Stimulated activated CD4-positive, alpha-beta T cell treated with anti-CD3 and anti-CD28 coated beads, Interleukin-12 subunit alpha, Interleukin-12 subunit beta, amount 100 ng/mL, for 48 hours (primary cell): ENCODE measurements around the gene MAP3K4.

Source experiments
- DNase-seq, 3 donors: peaks; one replicate each; pipeline ENCODE4 v3.0.0-alpha.2; 2020; ENCODE audit warnings: low read depth in 2 of 3, low spot score in 1 of 3

Gene MAP3K4

DNA sequence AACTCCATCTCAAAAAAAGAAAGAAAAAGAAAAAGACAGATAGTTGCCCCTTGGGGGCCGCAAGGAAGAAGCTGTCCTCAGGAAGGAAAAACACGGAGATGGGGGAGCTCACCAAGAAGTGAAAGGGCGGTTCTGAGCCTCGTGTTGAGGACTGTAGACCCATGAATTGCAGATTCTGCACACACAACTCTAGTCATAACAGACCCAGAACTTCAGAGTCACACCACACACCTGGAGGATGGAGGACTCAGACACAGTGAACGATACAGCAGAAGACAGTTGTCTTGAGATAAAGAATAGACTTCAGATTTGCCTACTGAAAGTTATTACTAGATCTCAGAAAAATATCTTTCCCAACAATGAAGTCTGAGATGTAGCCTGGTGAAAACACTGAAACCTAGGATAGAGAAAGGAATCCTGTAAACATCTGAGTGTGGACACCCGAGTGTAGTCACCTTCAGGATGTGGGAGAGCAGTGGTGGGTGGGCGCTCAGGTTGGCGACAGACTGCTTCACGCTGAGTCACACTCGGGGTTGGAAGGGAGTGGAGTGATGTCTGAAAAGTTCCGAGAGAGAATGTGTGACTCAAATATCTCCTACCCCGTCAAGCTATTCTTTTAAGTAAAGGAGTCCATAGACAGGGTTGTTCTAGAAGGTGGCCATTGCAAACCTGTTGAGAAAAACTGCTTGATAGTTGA, 88.1 kb downstream of the MAP3K4 start:
- DNase-seq: peak; percentile 43 to 61 (median 53)

DNA sequence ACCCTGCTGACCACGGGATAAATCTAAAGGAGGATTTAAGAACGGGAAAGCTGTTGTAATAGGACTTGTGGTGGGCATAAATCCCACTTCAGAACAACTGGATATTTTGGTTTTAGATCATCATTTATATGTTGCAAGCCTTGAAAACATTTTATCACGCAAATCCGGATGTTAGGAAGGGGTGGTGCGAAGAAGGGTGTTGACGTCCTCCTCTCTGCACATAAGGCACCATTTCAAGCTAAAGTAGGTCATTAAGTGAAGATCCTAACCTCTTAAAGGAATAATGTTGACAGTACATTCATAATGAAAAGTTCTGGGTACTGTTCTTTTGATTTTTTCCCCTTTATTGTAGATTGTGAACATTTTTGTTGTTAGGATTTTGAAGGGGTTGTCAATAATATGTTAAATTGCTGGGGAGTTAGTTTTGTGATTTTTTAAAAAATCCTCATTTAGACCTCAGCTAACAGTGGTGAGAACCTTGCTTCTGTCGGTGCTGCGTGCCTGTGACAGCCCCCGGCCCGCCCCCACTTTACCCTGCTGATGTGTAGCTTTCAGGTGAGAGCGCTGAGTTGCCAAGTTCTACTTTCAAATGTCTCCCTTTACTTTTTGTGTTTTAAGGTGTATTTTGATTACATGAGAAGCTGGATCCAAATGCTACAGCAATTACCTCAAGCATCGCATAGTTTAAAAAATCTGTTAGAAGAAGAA, 88.8 kb downstream of the MAP3K4 start:
- no peak for DNase-seq

DNA sequence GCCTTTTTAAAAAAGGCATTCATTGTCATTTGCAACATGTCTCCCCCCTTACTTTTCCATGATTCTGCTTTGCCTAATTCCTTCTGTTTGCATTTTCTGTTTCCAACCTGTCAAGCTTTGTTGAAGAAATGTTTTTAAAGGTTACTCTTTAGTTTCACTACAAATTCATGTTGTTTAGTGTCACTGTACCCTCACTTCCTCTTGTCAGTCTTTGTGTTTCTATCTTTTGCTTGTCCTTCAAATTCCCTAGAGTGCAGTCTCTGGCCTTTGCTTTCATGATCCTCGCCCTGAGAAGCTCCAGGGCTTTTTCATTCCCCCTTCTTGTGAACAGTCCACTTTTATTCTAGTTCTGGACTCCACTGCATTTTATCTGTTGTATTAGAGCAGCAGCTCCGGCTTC, 90.6 kb downstream of the MAP3K4 start:
- no peak for DNase-seq

DNA sequence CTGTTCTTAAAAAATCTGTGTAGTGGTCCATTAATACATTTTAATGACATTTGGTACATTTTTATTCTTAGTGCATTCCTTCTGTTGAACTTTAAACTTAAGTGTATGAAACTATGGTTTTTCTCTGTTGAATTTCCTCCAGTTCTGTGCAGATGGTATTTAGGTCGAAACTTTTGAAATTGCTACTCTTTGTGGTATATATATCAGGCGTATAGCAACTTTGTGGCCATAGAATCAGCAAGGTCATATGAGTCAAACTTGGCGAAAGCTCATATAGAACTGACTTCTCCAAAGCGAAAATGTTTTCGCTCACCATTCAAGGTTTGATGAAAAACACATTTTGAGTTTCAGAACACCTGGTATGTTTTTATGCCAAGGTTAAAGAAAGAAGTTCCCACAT, 93.7 kb downstream of the MAP3K4 start:
- no peak for DNase-seq

DNA sequence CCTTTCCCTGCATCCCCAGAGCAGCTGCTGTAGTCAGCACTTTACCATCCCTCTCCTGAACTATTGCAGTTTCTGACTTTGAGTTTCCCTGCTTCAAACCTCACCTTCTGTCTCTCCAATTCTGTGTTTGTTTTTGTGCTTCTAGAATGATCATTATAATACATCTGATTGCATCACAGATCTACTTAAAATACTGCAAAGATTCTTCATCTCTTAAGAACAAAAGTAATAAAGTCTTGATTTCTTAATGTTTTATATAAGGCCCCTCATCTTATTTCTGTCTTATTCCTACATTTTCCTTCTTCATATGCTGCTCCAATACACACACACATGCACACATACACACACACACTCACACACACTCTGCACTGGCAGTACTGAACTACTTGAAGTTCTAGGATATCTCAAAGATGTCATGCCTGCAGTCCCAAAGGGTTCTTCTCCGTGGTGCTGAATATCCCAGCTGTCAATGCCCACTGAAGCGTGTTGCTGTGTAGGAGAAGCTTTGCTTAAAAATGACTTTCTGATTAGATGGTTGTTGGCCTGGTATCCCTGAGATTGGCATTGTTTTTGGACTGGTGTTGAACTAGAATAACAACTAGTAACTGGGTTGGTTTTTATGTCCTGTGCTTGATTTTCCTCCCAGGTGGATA, 97.2 kb downstream of the MAP3K4 start:
- DNase-seq: no peak

DNA sequence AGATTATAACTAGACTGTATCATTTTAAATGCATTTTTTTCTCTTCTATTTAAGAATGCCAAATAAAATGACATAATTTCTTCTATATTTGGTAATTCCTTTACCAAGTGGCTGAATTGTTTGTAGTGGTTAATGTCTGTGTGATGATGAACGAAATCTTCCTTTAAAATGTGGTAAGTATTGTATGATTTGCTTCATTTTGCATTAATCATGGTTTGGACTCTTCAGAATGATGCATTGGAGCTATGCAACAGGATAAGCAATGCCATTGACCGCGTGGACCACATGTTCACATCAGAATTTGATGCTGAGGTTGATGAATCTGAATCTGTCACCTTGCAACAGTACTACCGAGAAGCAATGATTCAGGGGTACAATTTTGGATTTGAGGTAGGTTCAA, 99.6 kb downstream of the MAP3K4 start:
- DNase-seq: no peak

DNA sequence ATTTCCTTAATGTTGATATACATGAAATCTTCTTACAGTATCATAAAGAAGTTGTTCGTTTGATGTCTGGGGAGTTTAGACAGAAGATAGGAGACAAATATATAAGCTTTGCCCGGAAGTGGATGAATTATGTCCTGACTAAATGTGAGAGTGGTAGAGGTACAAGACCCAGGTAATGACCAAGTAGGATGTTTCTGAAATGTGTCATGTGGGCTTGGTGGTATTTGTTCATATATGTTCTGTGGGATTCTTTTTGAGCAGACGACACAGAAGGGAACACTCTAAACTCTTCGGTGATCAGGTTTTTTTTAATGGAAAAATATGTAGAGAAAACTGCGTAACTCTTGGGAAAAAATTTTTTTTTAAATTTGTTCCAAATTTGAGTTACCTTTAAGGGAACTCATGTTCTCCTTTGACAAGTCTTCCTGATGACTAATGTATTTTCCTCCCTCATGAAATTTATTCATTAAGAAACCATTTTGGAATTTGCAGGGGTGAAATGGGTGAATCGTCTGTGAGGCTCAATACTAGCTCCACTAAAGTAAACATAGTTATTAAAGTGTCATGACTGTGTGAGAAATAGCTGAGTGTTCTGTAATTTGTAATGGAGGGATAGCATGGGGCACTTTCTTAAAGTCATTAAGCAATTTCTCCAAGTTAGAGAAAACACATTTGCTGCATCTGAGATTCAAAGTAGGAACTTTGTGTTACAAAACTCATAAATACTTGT, 100.6 kb downstream of the MAP3K4 start:
- DNase-seq: no peak

DNA sequence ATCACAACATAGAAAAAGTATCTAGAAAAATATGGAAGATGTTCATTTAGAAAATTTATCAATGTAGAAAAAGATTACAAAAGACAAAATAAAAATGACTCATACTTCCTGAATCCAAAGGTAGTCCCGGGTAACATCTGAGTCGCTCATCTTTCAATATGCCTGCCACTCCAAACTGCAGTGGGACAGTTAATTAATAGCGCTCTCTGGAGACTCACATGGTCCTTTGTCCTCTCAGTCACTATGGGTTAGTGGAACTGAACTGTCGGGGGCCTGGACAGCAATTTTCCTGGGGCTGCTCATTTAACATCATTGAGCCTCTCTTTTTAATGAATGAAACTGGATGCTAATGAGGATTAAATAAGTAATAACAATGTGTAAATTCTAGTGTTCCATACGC, 103.4 kb downstream of the MAP3K4 start:
- DNase-seq: no peak

DNA sequence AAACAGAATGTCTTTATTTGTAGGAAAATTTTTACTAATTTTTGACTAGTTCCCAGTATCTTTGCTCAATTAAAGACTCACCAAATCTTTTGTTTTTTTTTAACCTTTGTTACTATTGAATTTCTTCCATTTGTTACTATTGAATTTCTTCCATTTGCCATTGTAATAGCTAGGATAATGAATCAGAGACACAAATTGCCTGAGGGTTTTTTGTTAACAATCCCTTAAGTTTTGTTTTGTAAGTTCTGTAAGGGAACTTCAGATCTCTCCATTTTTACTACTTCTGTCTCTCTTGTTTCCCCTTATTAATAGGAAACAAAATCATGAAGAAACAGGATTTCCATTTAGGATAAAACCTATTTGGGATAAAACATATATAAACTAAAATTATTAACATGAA, 104.3 kb downstream of the MAP3K4 start:
- DNase-seq: no peak

DNA sequence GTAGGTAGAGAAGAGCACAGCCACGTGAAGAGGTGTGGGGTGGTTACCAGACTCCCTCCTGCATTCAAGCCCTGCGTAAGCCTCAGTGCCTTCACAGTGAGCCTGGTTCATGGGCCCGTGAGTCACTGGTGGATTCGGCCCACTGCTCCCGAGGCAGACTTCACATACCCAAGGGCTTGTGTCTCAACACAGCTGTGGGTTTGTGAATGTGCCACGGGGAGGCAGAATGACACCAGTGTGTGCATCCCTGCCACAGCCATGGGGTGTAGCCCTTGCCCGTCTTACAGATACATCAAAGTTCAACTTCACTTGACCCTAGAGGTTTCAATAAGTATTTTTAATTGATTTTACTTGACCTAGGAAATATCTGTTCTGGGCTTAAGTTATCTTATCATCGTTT, 108.5 kb downstream of the MAP3K4 start:
- no peak for DNase-seq

DNA sequence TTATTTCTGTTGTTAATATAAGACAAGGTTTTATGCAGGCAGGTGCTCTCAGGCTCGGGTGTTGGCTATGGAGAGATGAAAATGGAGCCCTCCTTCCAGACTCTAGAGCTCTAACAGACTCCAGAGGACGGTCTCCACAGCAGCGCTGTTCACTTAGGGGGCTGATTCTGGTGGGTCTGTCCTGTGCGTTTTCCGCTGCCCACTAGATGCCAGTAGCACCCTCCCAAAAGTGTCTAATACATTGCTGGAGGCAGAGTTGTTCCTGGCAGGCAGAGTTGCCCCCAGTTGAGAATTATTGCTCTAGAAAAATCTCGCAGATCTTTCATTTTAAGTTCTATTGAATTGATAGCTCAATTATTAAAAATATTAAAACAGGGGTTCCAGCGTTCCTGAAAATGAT, 109.9 kb downstream of the MAP3K4 start:
- no peak for DNase-seq

DNA sequence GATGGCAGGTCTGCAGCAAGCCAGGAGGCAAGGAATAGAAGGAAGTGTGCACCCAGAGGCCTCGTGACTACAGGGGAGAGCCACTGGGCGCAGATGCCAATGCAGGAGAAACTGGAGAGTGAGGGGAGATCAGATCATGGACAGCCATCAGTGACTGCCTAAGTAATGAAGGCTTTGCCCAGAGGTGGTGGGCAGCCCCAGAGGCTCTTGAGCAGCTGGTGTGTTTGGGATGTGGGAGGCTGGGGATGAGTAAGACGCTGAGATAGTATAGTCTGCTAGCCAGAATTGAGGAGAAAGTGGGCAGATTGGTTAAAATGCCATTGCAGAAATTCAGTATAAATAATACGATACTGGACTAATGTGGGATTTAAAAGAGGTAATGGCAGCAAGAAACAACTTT, 111.9 kb downstream of the MAP3K4 start:
- DNase-seq: no peak

DNA sequence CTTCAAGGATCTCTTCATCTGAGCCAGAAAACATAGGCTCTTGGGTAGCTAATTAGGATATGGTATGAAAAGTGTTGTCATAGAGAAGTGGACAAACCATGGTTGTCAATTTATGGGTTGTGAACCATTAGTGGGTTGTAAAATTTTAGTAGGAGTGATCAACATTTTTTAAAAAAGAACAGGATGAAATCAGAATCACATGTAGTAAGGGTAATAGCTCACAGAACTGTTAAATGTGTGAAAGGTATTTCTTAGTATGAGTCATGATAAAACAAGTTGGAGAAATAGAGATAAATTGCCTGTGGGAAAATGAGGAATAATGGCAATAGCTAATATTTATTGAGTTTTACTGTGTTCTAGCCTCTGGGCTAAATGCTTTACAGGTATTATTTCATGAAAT, 113.4 kb downstream of the MAP3K4 start:
- no peak for DNase-seq

DNA sequence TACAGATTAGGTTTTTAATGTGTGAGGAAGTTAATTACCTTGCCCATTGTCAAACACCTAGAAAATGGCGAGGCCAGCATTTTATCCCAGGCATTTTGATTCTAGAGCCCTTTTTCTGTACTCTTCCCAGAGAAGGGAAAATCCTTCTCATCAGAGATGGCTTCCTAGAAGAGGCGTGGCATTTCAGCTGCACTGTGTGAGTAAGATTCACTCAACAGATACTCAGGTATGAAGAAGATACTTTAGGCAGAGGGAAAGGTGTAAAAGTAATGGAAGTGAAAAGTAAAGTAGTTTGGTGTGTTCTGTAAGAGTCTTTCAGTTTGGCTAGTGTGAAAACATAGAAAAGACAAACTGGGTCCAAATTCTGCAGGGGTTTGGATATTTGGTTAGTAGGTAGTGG, 113.8 kb downstream of the MAP3K4 start:
- no peak for DNase-seq

DNA sequence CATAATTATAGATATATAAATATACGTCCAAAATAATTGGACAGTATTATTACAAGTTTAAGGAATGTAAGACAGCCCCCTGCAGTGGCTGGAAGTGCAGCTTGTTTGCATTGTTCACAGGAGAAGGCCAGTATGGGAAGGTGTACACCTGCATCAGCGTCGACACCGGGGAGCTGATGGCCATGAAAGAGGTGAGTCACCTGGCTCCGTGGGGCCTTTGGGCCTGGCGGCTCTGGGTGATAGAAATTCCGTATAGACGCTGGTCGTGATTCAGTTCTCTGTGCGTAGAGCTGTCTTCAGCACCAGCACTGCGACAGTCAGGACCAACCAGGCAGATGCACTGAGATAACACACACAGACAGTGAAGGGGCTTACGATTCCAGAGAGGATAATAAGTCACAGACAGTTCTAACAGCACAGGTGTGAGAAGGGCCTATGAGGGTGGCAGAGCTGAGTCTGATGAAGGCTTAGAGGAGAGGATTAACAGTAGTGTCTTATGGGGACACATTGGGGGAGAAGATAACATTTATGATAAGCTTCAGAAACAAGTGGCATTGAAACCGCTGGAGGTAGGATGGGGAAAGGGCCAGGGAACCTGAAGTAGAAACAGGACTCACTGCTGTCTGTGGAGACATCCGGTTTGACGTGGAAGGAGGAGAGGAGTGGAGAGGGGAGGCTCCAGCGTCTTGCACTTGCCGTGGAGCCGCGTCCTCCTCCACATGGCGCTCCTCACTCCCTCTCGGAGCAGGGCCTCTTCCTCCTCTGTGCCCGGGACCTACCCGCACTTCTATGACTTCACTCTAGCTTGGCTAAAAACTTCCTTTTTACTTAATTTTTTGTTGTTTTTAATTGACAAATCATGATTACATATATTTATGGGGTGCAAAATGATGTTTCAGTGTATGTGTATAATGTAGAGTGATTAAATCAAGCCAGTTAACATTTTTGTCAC, 116.5 kb downstream of the MAP3K4 start:
- DNase-seq: no peak

DNA sequence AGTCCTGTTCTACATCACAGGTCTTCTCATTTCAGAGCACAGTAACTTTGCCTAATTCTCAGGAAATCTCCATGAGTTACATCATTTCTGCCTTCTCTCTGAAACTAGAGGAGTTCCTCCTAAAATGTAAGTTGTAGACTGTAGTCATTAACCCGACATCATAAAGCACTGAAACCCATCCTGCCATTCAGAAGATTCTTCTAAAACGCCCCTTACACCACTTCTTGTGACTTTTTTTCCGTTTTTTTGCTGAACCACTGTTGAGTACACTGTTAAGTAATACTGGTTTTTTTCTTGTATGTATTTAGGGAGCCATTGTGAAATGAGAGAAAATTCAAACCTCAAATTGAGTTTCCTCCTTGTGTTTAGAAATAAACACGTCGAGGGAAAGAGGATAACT, 117.3 kb downstream of the MAP3K4 start:
- no peak for DNase-seq

DNA sequence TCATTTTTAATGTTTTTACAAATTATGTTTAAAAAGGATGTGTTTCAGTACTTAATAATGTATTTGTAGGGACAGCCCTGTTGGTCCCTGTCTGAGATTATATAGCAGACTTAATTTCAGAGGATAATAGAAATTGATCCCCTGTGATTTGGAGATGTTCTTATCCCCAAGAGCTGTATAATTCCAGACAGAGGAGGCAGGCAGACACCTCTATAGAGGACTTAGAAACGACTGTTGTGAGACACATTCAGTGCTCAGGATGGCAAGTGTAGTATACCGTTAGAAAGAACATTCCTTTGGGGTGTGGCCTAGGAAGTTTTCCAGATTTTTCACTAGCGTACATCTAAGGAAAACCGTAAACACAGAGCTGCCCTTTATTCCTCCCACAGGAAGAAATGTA, 117.8 kb downstream of the MAP3K4 start:
- DNase-seq: no peak

DNA sequence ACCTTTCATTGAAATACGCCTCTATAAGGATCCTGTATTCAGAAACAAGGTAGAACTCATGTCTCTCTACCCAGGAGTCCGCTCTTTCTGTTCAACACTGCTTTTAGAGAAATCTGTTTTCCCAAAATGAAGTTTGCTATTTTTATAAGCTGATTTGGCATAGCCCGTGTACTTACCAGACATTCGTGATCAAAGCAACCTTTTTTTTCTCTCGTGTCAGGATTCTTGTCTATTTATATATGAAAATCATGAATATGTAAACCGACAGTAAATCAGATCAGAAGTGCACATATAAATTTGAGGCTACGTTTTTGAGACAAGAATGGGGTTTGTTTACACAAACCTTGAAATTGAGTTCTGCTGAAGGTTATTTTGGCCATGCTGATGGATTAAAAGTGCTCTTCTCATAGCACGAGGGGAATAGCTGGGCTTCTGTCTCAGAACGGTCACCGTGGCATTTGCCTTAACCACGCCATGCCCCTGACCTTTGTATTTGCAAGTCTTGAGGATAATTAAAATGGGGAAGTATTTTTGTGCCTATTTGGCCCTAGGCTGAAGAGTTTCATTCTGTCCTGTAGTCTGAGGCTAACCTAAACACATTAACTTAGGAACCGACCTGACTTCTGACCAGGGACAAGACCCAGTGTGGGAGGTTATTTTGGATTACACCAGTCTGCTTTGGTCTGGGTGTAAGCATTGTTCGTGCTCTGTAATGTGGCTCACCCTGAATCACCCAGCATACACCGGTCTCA, 118.6 kb downstream of the MAP3K4 start:
- DNase-seq: no peak

DNA sequence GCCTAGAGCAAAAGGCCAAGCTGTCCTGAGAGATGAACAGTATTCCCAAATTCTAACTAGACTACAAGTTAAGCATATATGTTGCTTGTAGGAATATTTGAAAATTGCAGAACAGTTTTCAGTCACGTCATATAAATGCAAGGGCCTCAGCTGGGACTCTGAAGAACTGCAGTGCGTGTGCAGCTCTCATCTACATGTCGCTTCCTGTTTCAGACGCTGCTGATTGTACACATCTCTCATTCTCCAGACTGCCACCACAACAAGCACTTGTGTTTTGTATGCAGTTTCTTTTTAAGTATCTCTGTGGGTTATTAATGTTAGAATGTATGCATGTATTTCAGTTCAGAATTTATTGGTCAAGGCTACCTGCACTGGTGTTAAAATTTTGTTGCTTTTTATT, 119.7 kb downstream of the MAP3K4 start:
- no peak for DNase-seq

DNA sequence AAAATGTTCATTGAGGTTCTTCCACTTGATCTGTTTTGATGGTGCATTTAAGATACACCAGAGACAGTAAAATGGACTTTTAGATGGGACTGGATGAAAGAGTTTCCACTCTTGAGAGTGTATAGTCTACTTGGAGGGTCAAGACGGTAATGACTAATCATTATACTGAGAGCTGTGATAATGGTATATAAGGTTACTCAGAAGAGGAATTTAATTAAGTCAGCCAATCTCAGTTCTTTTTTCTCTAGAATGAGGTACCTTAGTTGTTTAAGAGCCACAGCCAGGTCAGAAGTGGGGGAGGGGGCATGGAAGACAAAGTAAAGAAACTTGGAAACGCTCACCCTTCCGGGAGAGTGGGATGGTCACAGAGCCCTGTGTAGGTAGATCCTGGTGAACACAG, 123.9 kb downstream of the MAP3K4 start:
- DNase-seq: no peak
